ENCODE data around the gene WBP4.

GRCh38 chr13:41099986-41100385 lies 38.7 kb downstream of the WBP4 start:
- TF ChIP-seq CTCF (IDR thresholded peaks at IDR 0.05 in 2 of 3, conservative IDR thresholded peaks at IDR 0.05 in 1 of 3; ENCODE audit: borderline replicate concordance in 1 of 3, insufficient read depth in 1 of 3, low read depth in 2 of 3, low read length in 2 of 3) (no peak), EZH2 (IDR thresholded peaks at IDR 0.05) (no peak), ZNF274 (IDR thresholded peaks at IDR 0.05; ENCODE audit: low read depth, low read length) (no peak), SIN3A (IDR thresholded peaks at IDR 0.05; ENCODE audit: low read depth) (no peak), POLR2A (IDR thresholded peaks at IDR 0.05; ENCODE audit: borderline replicate concordance, extremely low read depth, insufficient read depth, insufficient read length) (no peak)

All from HCT116 (cell line).